Naive thymus-derived CD8-positive, alpha-beta T cell (primary cell): ENCODE results near the gene LYST. TPM values are rescaled to one million over a fixed set of nuclear protein-coding genes. Genes with fewer than 3 reads are reported as not detected.
"Not testable (repeated sequence)": the region's sequence is repeated elsewhere in the genome, so short reads cannot be mapped to it uniquely, and the experiment has no call there.

Experiments used
- ATAC-seq, 2 donors: fragments of 150-1000 bp; cut with Tn5 transposase in 1 of 2; sonication (Bioruptor Pico), chemical (Tn5 transposase) in 1 of 2; 1 replicate in 1 of 2; 2 replicates in 1 of 2; pipeline ENCODE4 v1.10.0; 2021; ENCODE audit warnings: mild to moderate bottlenecking in 2 of 2, moderate library complexity in 2 of 2
- POLR2A ChIA-PET: fragments of 350-600 bp; sonication (Branson Sonifier 250); formaldehyde crosslinking; loops from one replicate; lab custom pipeline; 2021; ENCODE audit warnings: antibody characterized with exemption; lab: Charles Lee
- DNase-seq, 10 donors: peaks; one replicate each; pipeline versions ENCODE4 v3.0.0 to v3.0.0-alpha.2; 2020 to 2022
- H3K27ac Mint-ChIP-seq, 10 donors: one replicate each; pipeline ENCODE4 v1.8.0; 2020 to 2022; ENCODE audit warnings: mild to moderate bottlenecking in 10 of 10, mixed read lengths in 10 of 10, moderate library complexity in 4 of 10, inconsistent platforms in 1 of 10
- H3K27me3 Mint-ChIP-seq, 5 donors: one replicate each; pipeline ENCODE4 v1.8.0; 2021 to 2022; ENCODE audit warnings: mixed read lengths in 5 of 5
- H3K36me3 Mint-ChIP-seq, 3 donors: one replicate each; pipeline ENCODE4 v1.8.0; 2020 to 2022; ENCODE audit warnings: mixed read lengths in 3 of 3, mild to moderate bottlenecking in 2 of 3, inconsistent platforms in 1 of 3
- H3K4me1 Mint-ChIP-seq, 4 donors: one replicate each; pipeline ENCODE4 v1.8.0; 2021 to 2022; ENCODE audit warnings: mixed read lengths in 4 of 4
- H3K4me3 Mint-ChIP-seq, 10 donors: one replicate each; pipeline ENCODE4 v1.8.0; 2020 to 2022; ENCODE audit warnings: mild to moderate bottlenecking in 10 of 10, mixed read lengths in 10 of 10, moderate library complexity in 6 of 10, inconsistent platforms in 1 of 10
- H3K9me3 Mint-ChIP-seq, 9 donors: one replicate each; pipeline ENCODE4 v1.8.0; 2020 to 2022; ENCODE audit warnings: mixed read lengths in 9 of 9, mild to moderate bottlenecking in 3 of 9, inconsistent platforms in 1 of 9, moderate library complexity in 1 of 9
- polyA plus RNA-seq, 3 donors: library from polyadenylated mRNA; unstranded; fragments of 300-500 nt; fragmentation: Illumina TruSeq; gene quantifications; one replicate each; pipeline ENCODE4 v1.2.3, GENCODE V29; 2021
- total RNA-seq, 8 experiments: library from RNA in 2 of 8; stranded (reverse) in 2 of 8; gene quantifications; one replicate each; pipeline ENCODE4 v1.2.3 and lab custom pipeline; 2021 to 2026

Gene LYST
- total and polyA plus RNA-seq, 5 experiments from 2014 or later, result 6.4 to 27.2 (median 10.9) TPM

- Mint-ChIP-seq H3K36me3 (no peaks in the 10 kb centered on the region), H3K27me3 (no peaks in the 10 kb centered on the region), H3K9me3 (no peaks in the 10 kb centered on the region), H3K4me3 (no peak overlapping the region), H3K4me1 (peaks cover 28 to 87% (median 60%) of the 10 kb centered on the region in 4 donors), H3K27ac (peak overlapping the region in 1 of 10 donors; percentile 39)
- POLR2A ChIA-PET, result interaction anchor here (1.8 kb wide), 1 partner anchor 14 kb away, joined by 5 read pairs; the partner anchor contains the start of gene LYST
- DNase-seq (no peak), ATAC-seq (no peak)
Observed at GRCh38 chr1:235852887-235853286, 13.8 kb downstream of the LYST start.

GRCh38 chr1:235851939-235852338 is 14.8 kb downstream of the LYST start:
- no peaks in the 10 kb centered on the region for H3K27me3 Mint-ChIP-seq
- no peak overlapping the region for H3K27ac Mint-ChIP-seq
- H3K9me3 Mint-ChIP-seq, result peaks cover 0 to 5% (median 0%) of the 10 kb centered on the region in 9 donors
- peaks cover 34 to 91% (median 67%) of the 10 kb centered on the region in 4 donors for H3K4me1 Mint-ChIP-seq
- peaks cover 0 to 2% (median 0%) of the 10 kb centered on the region in 3 donors for H3K36me3 Mint-ChIP-seq
- no peak overlapping the region for H3K4me3 Mint-ChIP-seq
- DNase-seq, result no peak
- no peak for ATAC-seq
- POLR2A ChIA-PET, result interaction anchor here (1.8 kb wide), 1 partner anchor 15 kb away, joined by 5 read pairs; the partner anchor contains the start of gene LYST

- peak overlapping the region; percentile 73 to 95 (median 86) for H3K27ac Mint-ChIP-seq
- H3K4me1 Mint-ChIP-seq, result peaks cover 33 to 91% (median 70%) of the 10 kb centered on the region in 4 donors
- DNase-seq (peak in 4 of 10 donors; percentile 14 to 68 (median 55)), ATAC-seq (peak; percentile 67 to 69)
- POLR2A ChIA-PET, H3K27me3 Mint-ChIP-seq, H3K36me3 Mint-ChIP-seq: not testable (repeated sequence)
- peaks cover 0 to 15% (median 2%) of the 10 kb centered on the region in 9 donors for H3K9me3 Mint-ChIP-seq
- H3K4me3 Mint-ChIP-seq, result peak overlapping the region; percentile 54 to 83 (median 74)
Observed at GRCh38 chr1:235848251-235848650, 18.5 kb downstream of the LYST start.

DNA sequence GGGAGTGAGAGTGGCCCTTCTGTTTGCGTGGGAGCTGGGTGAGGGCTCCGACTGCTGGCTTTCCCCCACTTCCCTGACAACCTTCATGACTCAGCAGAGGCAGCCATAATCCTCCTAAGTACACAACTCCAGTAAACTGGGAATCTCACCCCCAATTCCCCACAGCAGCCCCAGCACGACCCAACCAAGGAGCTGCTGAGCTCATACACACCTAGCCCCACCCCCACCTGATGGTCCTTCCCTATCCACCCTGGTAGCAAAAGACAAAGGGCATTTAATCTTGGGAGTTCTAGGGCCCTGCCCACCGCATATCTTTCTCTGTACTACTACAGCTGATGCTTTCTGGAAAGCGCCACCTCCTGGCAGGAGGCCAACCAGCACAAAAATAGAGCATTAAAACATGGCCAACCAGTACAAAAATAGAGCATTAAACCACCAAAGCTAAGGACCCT is 21.0 kb downstream of the LYST start:
- POLR2A ChIA-PET, result interaction anchor here (1.1 to 1.2 kb wide), 2 partner anchors 12 to 23 kb away, joined by 3 read pairs; no protein-coding TSS in a partner anchor
- H3K27me3 Mint-ChIP-seq, DNase-seq, H3K36me3 Mint-ChIP-seq, ATAC-seq: not testable (repeated sequence)
- Mint-ChIP-seq H3K27ac (peak overlapping the region in 7 of 10 donors; percentile 18 to 82 (median 74)), H3K9me3 (peaks cover 0 to 15% (median 2%) of the 10 kb centered on the region in 9 donors), H3K4me1 (peaks cover 37 to 95% (median 77%) of the 10 kb centered on the region in 4 donors), H3K4me3 (peak overlapping the region in 4 of 10 donors; percentile 8 to 22 (median 14))

DNA sequence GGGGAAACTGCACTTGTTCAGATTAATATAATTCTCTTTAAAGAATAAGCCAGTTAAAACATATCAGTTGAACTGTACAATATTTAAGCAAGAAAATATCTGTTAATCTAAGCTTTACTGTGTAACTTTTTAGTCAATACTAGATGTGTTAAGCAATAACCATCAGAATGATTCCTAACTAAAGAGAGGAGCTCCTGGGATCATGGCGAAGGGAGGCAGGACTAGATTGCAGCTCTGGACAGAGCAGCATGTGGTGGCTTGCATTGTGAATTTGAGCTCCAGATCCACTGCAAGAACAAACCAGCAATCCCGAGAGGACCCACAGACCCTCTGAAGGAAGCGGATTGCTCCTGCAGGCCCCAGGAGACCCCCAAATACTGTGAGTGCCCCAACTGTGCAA is 21.9 kb downstream of the LYST start:
- peak overlapping the region in 4 of 10 donors; percentile 21 to 82 (median 60) for H3K27ac Mint-ChIP-seq
- POLR2A ChIA-PET, result interaction anchor here (1.1 to 1.2 kb wide), 3 partner anchors 13 to 23 kb away, joined by 3 read pairs; no protein-coding TSS in a partner anchor
- H3K36me3 Mint-ChIP-seq, result peaks cover 0 to 5% (median 1%) of the 10 kb centered on the region in 3 donors
- H3K9me3 Mint-ChIP-seq, result peaks cover 0 to 15% (median 2%) of the 10 kb centered on the region in 9 donors
- DNase-seq (no peak), ATAC-seq (no peak)
- H3K4me3 Mint-ChIP-seq, result no peak overlapping the region
- H3K4me1 Mint-ChIP-seq, result peaks cover 38 to 94% (median 75%) of the 10 kb centered on the region in 4 donors
- H3K27me3 Mint-ChIP-seq, result no peaks in the 10 kb centered on the region

- H3K27ac Mint-ChIP-seq, result peak overlapping the region in 1 of 10 donors; percentile 11
- POLR2A ChIA-PET, result interaction anchor here (0.6 kb wide), 1 partner anchor 567 kb away, joined by 3 read pairs; no protein-coding TSS in a partner anchor
- peaks cover 0 to 15% (median 2%) of the 10 kb centered on the region in 9 donors for H3K9me3 Mint-ChIP-seq
- H3K4me3 Mint-ChIP-seq, result peak overlapping the region in 1 of 10 donors; percentile 1
- ATAC-seq (peak; percentile 76 to 89), DNase-seq (peak in 2 of 10 donors; percentile 28 to 29)
- H3K36me3 Mint-ChIP-seq, result peaks cover 0 to 5% (median 1%) of the 10 kb centered on the region in 3 donors
- peaks cover 35 to 82% (median 69%) of the 10 kb centered on the region in 4 donors for H3K4me1 Mint-ChIP-seq
- H3K27me3 Mint-ChIP-seq, result no peaks in the 10 kb centered on the region
Observed at GRCh38 chr1:235843461-235843961, 23.2 kb downstream of the LYST start.

- Mint-ChIP-seq H3K27ac (peak overlapping the region in 5 of 10 donors; percentile 18 to 72 (median 34)), H3K4me3 (peak overlapping the region in 1 of 10 donors; percentile 5), H3K9me3 (peaks cover 0 to 11% (median 2%) of the 10 kb centered on the region in 9 donors), H3K27me3 (no peaks in the 10 kb centered on the region), H3K4me1 (peaks cover 22 to 68% (median 55%) of the 10 kb centered on the region in 4 donors), H3K36me3 (peaks cover 0 to 4% (median 1%) of the 10 kb centered on the region in 3 donors)
- no peak for DNase-seq
- POLR2A ChIA-PET, result interaction anchor here (1.3 kb wide), 1 partner anchor 12 kb away, joined by 3 read pairs; no protein-coding TSS in a partner anchor
- no peak for ATAC-seq
Observed at GRCh38 chr1:235841938-235842545, 24.7 kb downstream of the LYST start.

DNA sequence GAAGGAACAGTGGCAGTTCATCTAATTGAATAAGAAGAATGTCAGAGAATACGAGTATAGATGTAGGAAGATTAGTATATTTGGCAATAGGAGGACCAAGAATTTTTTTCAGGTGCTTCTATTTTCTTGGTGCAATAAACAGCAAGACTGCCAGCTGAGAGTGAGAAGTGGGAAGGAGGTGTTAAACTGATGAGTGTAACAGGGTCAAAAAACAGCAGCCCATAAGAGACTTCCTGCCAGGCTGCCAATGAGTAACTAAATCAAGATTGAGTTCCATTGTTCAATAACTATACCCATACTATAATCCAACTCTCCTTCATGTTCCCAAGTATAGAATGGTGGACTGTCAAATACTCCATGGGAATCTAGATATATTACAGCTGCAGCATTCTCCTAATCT is 28.7 kb downstream of the LYST start:
- POLR2A ChIA-PET, result interaction anchor here (0.8 kb wide), 1 partner anchor 18 kb away, joined by 3 read pairs; no protein-coding TSS in a partner anchor
- Mint-ChIP-seq H3K4me1 (peaks cover 12 to 39% (median 35%) of the 10 kb centered on the region in 4 donors), H3K36me3 (peaks cover 0 to 1% (median 0%) of the 10 kb centered on the region in 3 donors), H3K27me3 (no peaks in the 10 kb centered on the region), H3K4me3 (no peak overlapping the region), H3K9me3 (no peaks in the 10 kb centered on the region), H3K27ac (no peak overlapping the region)
- ATAC-seq (no peak), DNase-seq (no peak)

DNA sequence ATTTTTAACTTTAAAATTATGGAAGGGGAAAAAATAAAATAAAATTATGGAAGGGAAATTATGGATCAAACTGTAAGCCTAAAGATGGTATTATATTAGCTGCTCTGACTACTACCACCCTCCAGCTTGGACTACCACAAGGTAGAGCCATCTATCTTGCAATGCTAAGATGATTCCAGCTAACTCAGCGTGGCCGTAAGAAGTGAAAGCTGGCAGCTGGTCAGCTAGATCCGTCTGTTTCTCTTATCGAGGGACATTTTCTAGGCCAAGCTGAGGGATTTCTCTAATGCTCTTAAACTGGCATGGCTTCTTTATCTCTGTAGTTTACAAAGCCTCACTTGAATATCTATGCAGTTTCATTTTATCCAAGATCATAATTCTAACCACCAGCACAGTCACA is 31.5 kb downstream of the LYST start:
- Mint-ChIP-seq H3K9me3 (no peaks in the 10 kb centered on the region), H3K4me3 (no peak overlapping the region), H3K27me3 (no peaks in the 10 kb centered on the region), H3K27ac (peak overlapping the region in 1 of 10 donors; percentile 15), H3K36me3 (peaks cover 0 to 10% (median 1%) of the 10 kb centered on the region in 3 donors), H3K4me1 (peaks cover 8 to 20% (median 14%) of the 10 kb centered on the region in 4 donors)
- POLR2A ChIA-PET, result no interaction called here
- ATAC-seq, result no peak
- DNase-seq, result no peak

DNA sequence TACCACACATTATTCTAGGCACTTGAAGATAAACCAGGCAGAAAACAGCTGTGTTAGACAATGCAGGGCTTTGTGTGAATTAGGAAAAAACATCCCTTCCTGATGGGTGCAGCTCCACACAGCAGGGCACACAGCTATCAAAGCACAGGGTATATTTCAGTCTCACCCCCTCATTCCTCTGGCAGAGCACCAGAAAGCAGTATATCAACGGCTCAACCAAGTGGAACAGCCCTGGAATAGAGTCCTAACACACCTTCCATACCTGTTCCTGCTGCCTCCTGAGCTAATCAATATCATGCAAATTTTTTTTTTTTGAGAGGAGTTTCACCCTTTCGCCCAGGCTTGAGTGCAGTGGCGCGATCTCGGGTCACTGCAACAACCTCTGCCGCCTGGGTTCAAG is 32.1 kb downstream of the LYST start:
- no peak for DNase-seq
- Mint-ChIP-seq H3K36me3 (peaks cover 0 to 12% (median 0%) of the 10 kb centered on the region in 3 donors), H3K27ac (no peak overlapping the region), H3K4me3 (no peak overlapping the region), H3K9me3 (no peaks in the 10 kb centered on the region), H3K4me1 (peaks cover 3 to 15% (median 8%) of the 10 kb centered on the region in 4 donors), H3K27me3 (no peaks in the 10 kb centered on the region)
- ATAC-seq, result no peak
- POLR2A ChIA-PET, result no interaction called here

DNA sequence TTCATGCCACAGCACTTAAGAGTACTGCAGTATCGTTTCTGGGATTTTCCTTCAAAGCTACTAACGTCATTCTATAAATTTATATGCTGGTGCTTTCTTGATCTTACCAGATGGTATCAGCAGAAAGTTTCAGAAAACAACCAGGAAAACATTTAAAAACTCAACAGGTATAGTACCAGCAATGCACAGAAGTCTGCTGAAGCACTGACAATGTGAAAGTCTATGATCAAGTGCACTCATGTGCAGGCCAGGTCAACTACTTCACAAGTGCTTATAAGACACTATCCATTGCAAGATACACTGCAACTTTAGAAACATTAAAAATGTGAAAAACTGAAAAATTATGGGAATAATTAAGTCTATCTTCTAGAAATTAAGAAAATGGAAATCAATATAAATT is 34.7 kb downstream of the LYST start:
- no peak for DNase-seq
- ATAC-seq, result no peak
- POLR2A ChIA-PET, result no interaction called here
- Mint-ChIP-seq H3K9me3 (no peaks in the 10 kb centered on the region), H3K4me3 (no peak overlapping the region), H3K27me3 (no peaks in the 10 kb centered on the region), H3K4me1 (peaks cover 0 to 15% (median 3%) of the 10 kb centered on the region in 4 donors), H3K36me3 (peaks cover 0 to 28% (median 4%) of the 10 kb centered on the region in 3 donors), H3K27ac (no peak overlapping the region)

GRCh38 chr1:235831148-235831547 is 35.6 kb downstream of the LYST start:
- ATAC-seq (no peak), DNase-seq (no peak)
- Mint-ChIP-seq H3K9me3 (no peaks in the 10 kb centered on the region), H3K4me3 (no peak overlapping the region), H3K4me1 (peaks cover 0 to 15% (median 4%) of the 10 kb centered on the region in 4 donors), H3K27me3 (no peaks in the 10 kb centered on the region), H3K27ac (peak overlapping the region in 2 of 10 donors; percentile 22 to 64), H3K36me3 (peaks cover 0 to 34% (median 4%) of the 10 kb centered on the region in 3 donors)
- POLR2A ChIA-PET, result no interaction called here
